ENCODE data around the gene PLCB1.

Gene PLCB1

GRCh38 chr20:8647961-8648441, 515.9 kb downstream of the PLCB1 start:
- H4K20me1 ChIP-seq (ENCODE audit: insufficient read depth, low read length), result no peaks in the 10 kb centered on the region
- no peaks in the 10 kb centered on the region for H3K36me3 ChIP-seq (ENCODE audit: insufficient read depth, low read length)
- H3K9me2 ChIP-seq (ENCODE audit: low read depth, low read length), result no peaks in the 10 kb centered on the region
- no peaks in the 10 kb centered on the region for H3K79me2 ChIP-seq (ENCODE audit: insufficient read depth, low read length)
- H3K9me3 ChIP-seq (ENCODE audit: low read length), result no peaks in the 10 kb centered on the region; the same call in 1 of the 2 replicates
- no peaks in the 10 kb centered on the region for H3K27me3 ChIP-seq (ENCODE audit: insufficient read depth, low read length)
- H3K9ac ChIP-seq (ENCODE audit: low read length), result no peak overlapping the region
- no peak overlapping the region for H3K4me3 ChIP-seq (ENCODE audit: low read depth, low read length, poor library complexity, severe bottlenecking)
- peaks cover 4% of the 10 kb centered on the region for H3K4me1 ChIP-seq (ENCODE audit: insufficient read depth, low read length, severe bottlenecking)
- TF ChIP-seq EZH2 (IDR thresholded peaks at IDR 0.05; ENCODE audit: borderline replicate concordance, low read length) (no peak), CTCF (IDR thresholded peaks at IDR 0.05; ENCODE audit: low read length) (no peak)
- no peak overlapping the region for H3K27ac ChIP-seq (ENCODE audit: low read depth, low read length, poor library complexity, severe bottlenecking)
- H3K4me2 ChIP-seq (ENCODE audit: low read length), result no peak overlapping the region
- H2AFZ ChIP-seq (ENCODE audit: low read length), result no peak overlapping the region
- no peaks in the 10 kb centered on the region for H3F3A ChIP-seq (ENCODE audit: insufficient read depth, low read length)

GRCh38 chr20:8648466-8648865, 516.4 kb downstream of the PLCB1 start:
- Histone ChIP-seq H3K79me2 (ENCODE audit: insufficient read depth, low read length) (no peaks in the 10 kb centered on the region), H3K27ac (ENCODE audit: low read depth, low read length, poor library complexity, severe bottlenecking) (no peak overlapping the region), H2AFZ (ENCODE audit: low read length) (no peak overlapping the region), H3K27me3 (ENCODE audit: insufficient read depth, low read length) (no peaks in the 10 kb centered on the region), H3K4me2 (ENCODE audit: low read length) (no peak overlapping the region), H3K36me3 (ENCODE audit: insufficient read depth, low read length) (no peaks in the 10 kb centered on the region), H3K4me1 (ENCODE audit: insufficient read depth, low read length, severe bottlenecking) (peaks cover 4% of the 10 kb centered on the region), H3K9me3 (ENCODE audit: low read length) (no peaks in the 10 kb centered on the region; the same call in 1 of the 2 replicates), H3F3A (ENCODE audit: insufficient read depth, low read length) (no peaks in the 10 kb centered on the region), H3K9ac (ENCODE audit: low read length) (no peak overlapping the region), H3K9me2 (ENCODE audit: low read depth, low read length) (no peaks in the 10 kb centered on the region), H4K20me1 (ENCODE audit: insufficient read depth, low read length) (no peaks in the 10 kb centered on the region), H3K4me3 (ENCODE audit: low read depth, low read length, poor library complexity, severe bottlenecking) (no peak overlapping the region)
- no peak for TF ChIP-seq EZH2 (IDR thresholded peaks at IDR 0.05; ENCODE audit: borderline replicate concordance, low read length)
- TF ChIP-seq CTCF (IDR thresholded peaks at IDR 0.05; ENCODE audit: low read length), result no peak

- Histone ChIP-seq H3K27ac (ENCODE audit: low read depth, low read length, poor library complexity, severe bottlenecking) (no peak overlapping the region), H3K79me2 (ENCODE audit: insufficient read depth, low read length) (no peaks in the 10 kb centered on the region), H3K27me3 (ENCODE audit: insufficient read depth, low read length) (no peaks in the 10 kb centered on the region), H3K9me2 (ENCODE audit: low read depth, low read length) (no peaks in the 10 kb centered on the region), H3K4me3 (ENCODE audit: low read depth, low read length, poor library complexity, severe bottlenecking) (no peak overlapping the region), H4K20me1 (ENCODE audit: insufficient read depth, low read length) (no peaks in the 10 kb centered on the region), H3K4me1 (ENCODE audit: insufficient read depth, low read length, severe bottlenecking) (peaks cover 15% of the 10 kb centered on the region), H3K4me2 (ENCODE audit: low read length) (no peak overlapping the region), H3K36me3 (ENCODE audit: insufficient read depth, low read length) (no peaks in the 10 kb centered on the region), H2AFZ (ENCODE audit: low read length) (no peak overlapping the region), H3F3A (ENCODE audit: insufficient read depth, low read length) (no peaks in the 10 kb centered on the region), H3K9me3 (ENCODE audit: low read length) (no peaks in the 10 kb centered on the region; the same call in 1 of the 2 replicates), H3K9ac (ENCODE audit: low read length) (no peak overlapping the region)
- TF ChIP-seq EZH2 (IDR thresholded peaks at IDR 0.05; ENCODE audit: borderline replicate concordance, low read length) (no peak), CTCF (IDR thresholded peaks at IDR 0.05; ENCODE audit: low read length) (no peak)
Observed at GRCh38 chr20:8652396-8652795, 520.3 kb downstream of the PLCB1 start.
